GM13976 (cell line): ENCODE results near the gene SH3TC1.

Source experiments
- DNase-seq: peaks from one replicate; pipeline ENCODE4 v3.0.0; 2012; ENCODE audit warnings: low spot score
- CTCF ChIP-seq: IDR thresholded peaks from 2 replicates; pipeline ENCODE4 v1.5.1; 2012; ENCODE audit warnings: borderline replicate concordance, mild to moderate bottlenecking; ENCODE audit not compliant: insufficient read depth; ENCODE audit errors: extremely low read depth, missing control alignments, control extremely low read depth
- in situ Hi-C: fragments of 300-500 bp; cut with MboI; formaldehyde crosslinking; loops from one replicate; pipeline ENCODE4 v1.12.0; 2022; ENCODE audit warnings: low sequenced_read_pairs, mixed read lengths, inconsistent platforms; ENCODE audit not compliant: unreplicated experiment

SH3TC1 gene

GRCh38 chr4:8281519-8282133 lies 82.5 kb downstream of the SH3TC1 start:
- no peak for DNase-seq
- no peak for TF ChIP-seq CTCF
- in situ Hi-C loops: no loop called here

GRCh38 chr4:8282134-8282641 lies 83.1 kb downstream of the SH3TC1 start:
- no peak for DNase-seq
- in situ Hi-C loops: no loop called here
- TF ChIP-seq CTCF: no peak

DNA sequence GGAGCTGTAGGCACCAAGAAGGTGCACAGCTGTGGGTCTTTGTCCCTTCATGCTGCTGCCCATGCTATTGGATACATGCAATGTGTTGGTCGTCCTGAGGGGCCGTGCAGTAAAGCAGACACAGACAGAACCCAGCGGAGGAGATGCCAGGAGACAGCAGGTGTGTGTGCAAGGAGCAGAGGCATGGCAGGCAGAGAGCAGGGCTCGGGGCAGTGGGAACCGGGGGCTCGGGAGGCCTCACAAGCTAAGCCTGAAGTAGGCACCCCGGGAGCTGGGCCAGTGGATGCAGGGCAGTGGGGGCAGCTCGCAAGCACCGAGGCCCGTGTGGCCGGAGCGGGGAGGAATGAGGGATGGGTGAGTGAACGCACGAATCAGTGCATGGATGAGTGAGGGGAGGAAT lies 83.7 kb downstream of the SH3TC1 start:
- no peak for TF ChIP-seq CTCF
- no peak for DNase-seq
- in situ Hi-C loops: no loop called here

DNA sequence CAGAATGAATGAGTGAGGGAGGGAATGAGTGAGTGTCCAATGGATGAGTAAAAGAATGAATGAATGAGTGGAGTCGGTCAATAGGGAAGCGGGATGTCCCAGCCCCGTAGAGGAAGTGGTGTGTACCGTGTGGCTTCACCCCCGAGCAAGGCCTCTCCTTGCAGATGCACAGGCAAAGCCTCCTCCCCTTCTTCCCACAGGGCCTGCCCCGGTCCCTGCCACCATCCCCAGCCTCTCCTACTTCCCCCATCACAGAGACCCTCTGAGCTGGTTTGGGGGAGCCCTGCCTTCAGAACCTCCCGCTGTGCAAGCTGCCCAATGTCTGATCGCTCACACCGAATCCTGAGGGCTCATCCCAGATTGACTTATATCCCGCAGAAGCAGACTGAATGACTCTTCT lies 84.1 kb downstream of the SH3TC1 start:
- no peak for TF ChIP-seq CTCF
- DNase-seq: no peak
- in situ Hi-C loops: no loop called here

DNA sequence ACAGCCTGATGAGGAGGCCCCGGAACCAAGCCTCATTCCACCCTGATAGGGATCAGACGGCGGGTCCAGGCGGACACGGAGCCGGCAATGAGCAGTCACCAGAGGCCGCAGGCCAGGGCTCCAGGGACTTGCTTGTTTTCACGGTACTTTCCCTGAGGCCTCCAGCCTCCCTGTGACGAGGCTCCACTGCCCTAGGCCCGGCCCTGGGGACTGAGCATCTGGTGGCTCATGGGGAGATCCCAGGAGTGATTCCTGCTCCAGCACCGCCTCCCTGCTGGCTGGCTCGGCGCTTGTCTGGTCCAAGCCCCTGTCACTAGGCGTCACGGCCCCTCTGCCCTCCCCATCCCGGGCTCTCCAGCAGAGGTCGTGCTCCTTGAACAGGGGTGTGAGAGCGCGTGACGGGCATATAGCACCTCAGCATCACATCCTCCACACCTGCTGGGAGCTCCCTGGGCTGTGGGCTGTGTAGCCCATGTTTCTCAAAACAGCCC lies 84.6 kb downstream of the SH3TC1 start:
- no peak for TF ChIP-seq CTCF
- in situ Hi-C loops: no loop called here
- DNase-seq: no peak

DNA sequence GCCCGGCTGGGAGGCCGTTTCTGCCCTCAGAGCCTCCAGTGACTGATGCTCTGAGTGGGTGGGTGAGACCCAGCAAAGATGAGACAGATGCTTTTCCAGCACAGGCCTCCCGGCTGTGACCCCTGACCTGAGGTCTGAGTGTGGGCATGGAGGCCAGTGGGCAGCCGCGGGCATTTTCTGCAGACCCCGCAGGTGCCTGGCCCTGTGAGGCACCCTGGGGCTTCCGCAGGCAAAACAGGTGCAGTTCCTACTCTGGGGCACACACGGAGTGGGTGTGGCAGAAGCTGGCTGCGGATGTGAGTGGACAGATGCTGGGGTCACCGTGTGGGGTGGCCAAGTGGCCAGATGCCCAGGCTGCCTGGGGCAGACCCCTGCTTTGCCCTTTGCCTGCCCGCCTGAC lies 85.3 kb downstream of the SH3TC1 start:
- in situ Hi-C loops: no loop called here
- DNase-seq: no peak
- no peak for TF ChIP-seq CTCF
